ENCODE data around the gene ZMPSTE24. TPM values are rescaled to one million over a fixed set of nuclear protein-coding genes. Genes with fewer than 3 reads are reported as not detected.

ZMPSTE24 gene
- polyA plus RNA-seq, 1 donor (not counting 4 experiments of a cell fraction or from before 2014, with no cell fraction given) = 73.4 TPM

- H3K27me3 ChIP-seq (ENCODE audit: control insufficient read depth, extremely low read depth, insufficient read depth, low read length) = no peaks in the 10 kb centered on the region
- dilution Hi-C loops (cut with MboI; ENCODE audit: extremely low pct_ligation_motif_present, low sequenced_read_pairs) = no loop called here
- TF ChIP-seq CTCF (optimal IDR thresholded peaks at IDR 0.05 in 1 of 3, IDR thresholded peaks at IDR 0.05 in 1 of 3, conservative IDR thresholded peaks at IDR 0.05 in 1 of 3; ENCODE audit: extremely low read depth in 1 of 3, insufficient read depth in 2 of 3, low read length in 3 of 3) = no peak
- TF ChIP-seq EZH2 (IDR thresholded peaks at IDR 0.05; ENCODE audit: low read length) = no peak
- FAIRE-seq (no peak), DNase-seq (ENCODE audit: low read depth, low spot score) (no peak)
- H3K9ac ChIP-seq (ENCODE audit: control insufficient read depth, extremely low read depth, insufficient read depth, low read length) = no peak overlapping the region
- H3K4me1 ChIP-seq (ENCODE audit: control insufficient read depth, extremely low read depth, insufficient read depth, low read length) = no peaks in the 10 kb centered on the region
- H3K36me3 ChIP-seq (ENCODE audit: control insufficient read depth in 2 of 2, extremely low read depth in 1 of 2, insufficient read depth in 2 of 2, low read length in 2 of 2) = peaks cover 0 to 1% of the 10 kb centered on the region in 2 experiments
- no peak overlapping the region for H2AFZ ChIP-seq (ENCODE audit: control insufficient read depth, low read length)
- no peaks in the 10 kb centered on the region for H4K20me1 ChIP-seq (ENCODE audit: control insufficient read depth, extremely low read depth, insufficient read depth, low read length)
- no peaks in the 10 kb centered on the region for H3K79me2 ChIP-seq (ENCODE audit: control insufficient read depth, insufficient read depth, low read length)
- no peaks in the 10 kb centered on the region for H3K9me1 ChIP-seq (ENCODE audit: control insufficient read depth, extremely low read depth, insufficient read depth, low read length)
- no peak overlapping the region for H3K27ac ChIP-seq (ENCODE audit: control insufficient read depth, insufficient read depth, low read length)
- H3K9me3 ChIP-seq (ENCODE audit: control insufficient read depth, low read depth, low read length) = no peaks in the 10 kb centered on the region
- H3K4me3 ChIP-seq (ENCODE audit: control insufficient read depth in 2 of 3, extremely low read depth in 1 of 3, insufficient read depth in 2 of 3, low read depth in 1 of 3, low read length in 3 of 3) = no peak overlapping the region
- H3K4me2 ChIP-seq (ENCODE audit: control insufficient read depth, extremely low read depth, insufficient read depth, low read depth, low read length) = no peak overlapping the region
Observed at GRCh38 chr1:40221977-40222772, 35.9 kb upstream of the ZMPSTE24 start.

GRCh38 chr1:40224040-40224439 lies 34.0 kb upstream of the ZMPSTE24 start:
- no peaks in the 10 kb centered on the region for H3K79me2 ChIP-seq (ENCODE audit: control insufficient read depth, insufficient read depth, low read length)
- no peak for DNase-seq (ENCODE audit: low read depth, low spot score)

More at GRCh38 chr1:40224040-40224439, 34.0 kb upstream of the ZMPSTE24 start:
- no peak for FAIRE-seq
- Histone ChIP-seq H3K4me2 (ENCODE audit: control insufficient read depth, extremely low read depth, insufficient read depth, low read depth, low read length) (no peak overlapping the region), H4K20me1 (ENCODE audit: control insufficient read depth, extremely low read depth, insufficient read depth, low read length) (no peaks in the 10 kb centered on the region), H3K9me3 (ENCODE audit: control insufficient read depth, low read depth, low read length) (no peaks in the 10 kb centered on the region), H3K36me3 (ENCODE audit: control insufficient read depth in 2 of 2, extremely low read depth in 1 of 2, insufficient read depth in 2 of 2, low read length in 2 of 2) (peaks cover 0 to 2% of the 10 kb centered on the region in 2 experiments), H3K9me1 (ENCODE audit: control insufficient read depth, extremely low read depth, insufficient read depth, low read length) (no peaks in the 10 kb centered on the region), H3K9ac (ENCODE audit: control insufficient read depth, extremely low read depth, insufficient read depth, low read length) (no peak overlapping the region), H3K27me3 (ENCODE audit: control insufficient read depth, extremely low read depth, insufficient read depth, low read length) (no peaks in the 10 kb centered on the region), H3K4me1 (ENCODE audit: control insufficient read depth, extremely low read depth, insufficient read depth, low read length) (no peaks in the 10 kb centered on the region), H2AFZ (ENCODE audit: control insufficient read depth, low read length) (no peak overlapping the region), H3K27ac (ENCODE audit: control insufficient read depth, insufficient read depth, low read length) (no peak overlapping the region), H3K4me3 (ENCODE audit: control insufficient read depth in 2 of 3, extremely low read depth in 1 of 3, insufficient read depth in 2 of 3, low read depth in 1 of 3, low read length in 3 of 3) (no peak overlapping the region)
- TF ChIP-seq CTCF (optimal IDR thresholded peaks at IDR 0.05 in 1 of 3, IDR thresholded peaks at IDR 0.05 in 1 of 3, conservative IDR thresholded peaks at IDR 0.05 in 1 of 3; ENCODE audit: extremely low read depth in 1 of 3, insufficient read depth in 2 of 3, low read length in 3 of 3) = no peak
- dilution Hi-C loops (cut with MboI; ENCODE audit: extremely low pct_ligation_motif_present, low sequenced_read_pairs) = no loop called here
